HG03175 (cell line): Measurements from ENCODE around the gene CDKN2AIPNL.
A peak's percentile ranks its signal among the peaks of the same experiment; 100 is the strongest.

Experiments
- ATAC-seq: cut with Tn5 transposase; IDR thresholded peaks from one replicate; pipeline ENCODE4 v1.9.1; 2021; ENCODE audit warnings: mild to moderate bottlenecking, moderate library complexity; ENCODE audit not compliant: unreplicated experiment

Gene CDKN2AIPNL

DNA sequence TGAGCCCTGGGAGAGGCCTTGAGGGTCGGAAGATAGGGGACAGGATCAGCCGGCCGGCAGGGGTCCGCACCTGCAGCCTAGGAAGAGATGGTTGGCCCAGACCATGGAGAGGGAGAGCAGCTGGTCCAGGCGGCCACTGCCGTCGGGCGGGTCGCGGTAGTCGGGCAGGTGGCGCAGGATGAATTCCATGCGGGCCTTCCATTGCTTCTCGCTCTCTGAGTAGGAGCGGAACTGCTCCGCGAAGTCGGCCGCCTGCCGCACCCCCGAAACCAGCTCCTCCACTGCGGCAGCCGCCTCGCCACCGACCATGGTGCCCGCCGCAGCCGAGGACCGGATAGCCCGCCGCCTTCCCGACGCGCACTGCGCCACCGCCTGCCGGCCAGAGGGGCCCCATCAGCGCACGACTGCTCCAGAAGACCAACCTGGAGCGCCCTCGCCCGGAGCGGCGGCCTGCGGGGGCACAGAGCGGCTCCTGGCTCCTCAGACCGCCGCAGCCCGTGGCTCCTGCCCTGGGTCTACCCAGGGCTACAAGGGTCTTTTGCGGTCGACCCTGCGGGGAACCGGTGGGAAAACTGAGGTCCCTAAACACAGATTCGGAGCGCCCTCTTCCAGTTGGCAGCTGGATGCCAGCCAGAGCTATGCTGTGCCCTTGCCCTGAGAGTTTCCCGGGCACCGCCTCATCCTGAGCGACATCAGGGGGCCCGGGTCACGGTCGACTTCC lies at the start of gene CDKN2AIPNL:
Gene CDKN2AIPNL, minus strand, starts transcription at position 336 of the 721 bp plus-strand sequence. Its CDS starts 27 bp downstream, at position 309.
- ATAC-seq = peak; percentile 98

- ATAC-seq = no peak
These were observed 48.9 kb upstream of the CDKN2AIPNL start for GRCh38 chr5:134460551-134460950.

DNA sequence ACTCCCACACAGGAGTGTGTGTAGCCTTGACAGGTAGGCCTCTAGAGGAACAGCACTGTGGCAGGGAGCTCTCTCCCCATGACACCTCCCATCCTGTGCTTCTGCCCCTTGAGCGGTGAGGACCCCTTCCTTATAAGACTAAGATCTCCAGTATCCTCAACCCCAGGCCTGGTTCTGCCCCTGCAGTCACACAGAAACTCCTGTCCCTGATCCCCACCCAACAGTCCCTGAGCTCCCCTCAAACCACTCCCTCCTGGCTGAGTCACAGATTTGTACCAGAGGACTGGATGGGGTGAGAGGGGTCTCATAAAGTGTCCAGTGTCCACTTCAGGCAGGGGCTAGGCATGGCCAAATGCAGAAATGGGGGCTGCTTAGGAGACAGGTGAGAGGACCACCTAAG lies 47.8 kb upstream of the CDKN2AIPNL start:
- no peak for ATAC-seq

DNA sequence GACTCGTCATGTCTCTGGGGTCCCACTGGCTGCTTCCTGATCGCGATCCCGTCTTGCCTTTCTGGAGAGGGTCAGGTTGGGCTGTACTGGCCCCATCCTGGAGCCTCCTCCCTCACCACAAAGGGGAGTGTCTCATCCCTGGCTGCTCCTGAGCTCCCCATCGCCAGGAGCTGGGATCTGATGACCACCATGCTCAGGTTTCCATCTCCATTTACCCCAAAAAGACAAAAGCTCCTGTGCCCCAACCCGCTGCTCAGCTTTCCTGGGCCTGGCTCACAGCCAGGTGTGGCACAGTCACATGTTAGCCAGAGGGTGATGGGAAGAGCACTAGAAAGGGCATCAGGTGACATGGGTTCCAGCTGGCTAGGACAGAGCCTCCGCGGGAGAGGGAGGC lies 47.3 kb upstream of the CDKN2AIPNL start:
- ATAC-seq = no peak

GRCh38 chr5:134458234-134459009 lies 46.7 kb upstream of the CDKN2AIPNL start:
- no peak for ATAC-seq

GRCh38 chr5:134457801-134458200 lies 46.1 kb upstream of the CDKN2AIPNL start:
- ATAC-seq = no peak

GRCh38 chr5:134456825-134457224 lies 45.1 kb upstream of the CDKN2AIPNL start:
- ATAC-seq = no peak

DNA sequence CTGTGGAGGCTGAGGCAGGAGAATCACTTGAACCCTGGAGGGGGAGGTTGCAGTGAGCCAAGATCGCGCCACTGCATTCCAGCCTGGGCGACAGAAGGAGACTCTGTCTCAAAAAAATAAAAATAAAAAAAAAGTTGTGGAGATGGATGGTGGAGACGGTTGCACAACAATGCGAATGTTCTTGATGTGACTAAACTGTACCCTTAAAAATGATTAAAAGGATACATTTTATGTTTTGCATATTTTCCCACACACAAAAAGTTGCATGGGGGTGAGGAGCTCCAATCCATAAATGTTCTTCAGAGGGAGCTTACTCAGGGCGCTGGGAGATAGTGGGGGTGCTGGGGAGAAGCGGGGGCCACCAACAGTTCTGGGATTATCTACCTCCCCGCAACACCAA lies 43.8 kb upstream of the CDKN2AIPNL start:
- ATAC-seq = no peak

GRCh38 chr5:134453016-134453415 lies 41.3 kb upstream of the CDKN2AIPNL start:
- ATAC-seq = no peak

GRCh38 chr5:134451936-134452505 lies 40.3 kb upstream of the CDKN2AIPNL start:
- no peak for ATAC-seq

- ATAC-seq = no peak
These were observed 39.7 kb upstream of the CDKN2AIPNL start for GRCh38 chr5:134451225-134451935.

GRCh38 chr5:134450374-134450773 lies 38.7 kb upstream of the CDKN2AIPNL start:
- no peak for ATAC-seq

GRCh38 chr5:134449167-134449566 lies 37.5 kb upstream of the CDKN2AIPNL start:
- no peak for ATAC-seq

DNA sequence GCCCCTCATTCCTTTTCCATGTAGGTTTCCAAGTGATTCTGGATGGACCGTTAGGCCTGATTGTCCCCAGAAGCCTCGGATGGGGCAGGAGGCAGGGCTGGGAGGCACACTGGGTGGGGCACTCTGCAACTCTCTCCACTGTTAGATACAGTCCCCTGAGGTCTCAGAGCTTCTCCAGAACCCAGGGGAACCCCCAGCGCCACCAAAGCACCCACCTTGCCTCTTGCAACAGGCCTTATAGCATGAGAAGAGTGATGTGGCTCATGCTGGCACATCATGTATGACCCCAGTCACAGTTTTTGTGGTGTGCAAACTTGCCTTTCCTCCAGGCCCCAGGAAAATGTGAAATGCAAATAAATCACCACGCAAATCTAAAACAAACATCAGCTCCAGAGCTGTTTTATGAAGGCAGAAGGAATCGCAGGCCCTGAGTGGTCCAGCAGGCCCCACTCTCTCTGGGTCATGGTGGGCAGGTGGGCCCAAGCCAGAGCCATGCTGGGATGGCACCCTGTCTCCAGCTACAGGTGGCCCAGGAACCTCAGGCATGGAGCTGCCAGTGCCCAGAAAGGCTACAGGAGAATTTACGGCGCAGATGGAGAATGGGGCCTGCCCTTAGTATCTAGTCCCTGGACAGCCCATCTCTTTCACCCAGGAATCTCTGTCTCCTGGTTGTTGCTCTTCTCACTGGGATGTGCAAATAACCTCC lies 36.3 kb upstream of the CDKN2AIPNL start:
- no peak for ATAC-seq

- peak; percentile 65 for ATAC-seq
These were observed 35.3 kb upstream of the CDKN2AIPNL start for GRCh38 chr5:134446938-134447337.

- no peak for ATAC-seq
These were observed 34.5 kb upstream of the CDKN2AIPNL start for GRCh38 chr5:134445856-134446818.

DNA sequence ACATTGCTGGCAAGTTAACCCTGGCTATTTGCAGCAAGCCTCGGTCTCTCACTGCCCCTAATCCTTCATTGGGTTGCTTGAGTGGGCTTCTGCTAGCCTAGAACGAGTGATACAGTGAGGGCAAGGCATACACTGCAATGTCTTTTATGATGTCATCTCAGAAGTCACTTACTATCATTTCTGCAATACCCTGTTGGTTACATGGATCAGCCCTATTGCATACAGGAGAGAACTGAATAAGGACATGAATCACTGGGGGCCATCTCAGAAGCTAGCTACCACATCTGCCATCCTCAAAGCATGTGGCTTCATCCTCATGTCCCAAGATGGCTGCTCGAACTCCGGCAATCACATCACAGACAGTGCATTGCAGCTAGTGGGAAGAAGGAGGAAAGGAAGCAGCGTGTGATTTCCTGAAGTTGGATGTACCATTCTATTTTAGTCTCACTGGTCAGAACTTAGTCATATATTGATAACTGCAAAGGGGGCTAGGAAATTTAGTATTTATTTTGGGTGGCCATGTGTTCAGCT lies 33.3 kb upstream of the CDKN2AIPNL start:
- ATAC-seq = no peak

DNA sequence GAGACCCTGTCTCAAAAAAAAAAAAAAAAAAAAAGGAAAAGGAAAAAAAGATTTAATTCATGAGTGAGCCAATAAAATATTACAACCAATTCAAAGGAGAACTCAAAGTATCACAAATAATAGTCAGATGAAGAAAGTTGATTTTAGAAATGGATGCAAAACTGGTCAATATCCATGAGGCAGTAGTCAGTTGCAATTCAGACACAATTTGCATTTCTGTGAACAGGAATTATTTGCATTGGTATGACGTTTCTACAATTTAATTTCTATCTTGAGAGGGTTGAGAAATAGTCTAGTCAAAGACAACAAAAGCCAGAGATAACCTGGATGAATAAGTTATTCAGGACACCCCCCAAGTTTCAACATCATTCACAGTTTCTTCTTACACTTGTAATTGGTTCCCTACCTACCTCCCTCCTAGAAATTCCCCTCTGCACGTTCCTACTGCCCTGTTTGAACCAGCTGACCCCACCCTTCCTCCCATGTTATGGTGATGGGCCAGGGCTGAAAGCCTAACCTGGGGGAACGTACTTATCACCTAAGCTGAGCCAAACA lies 28.6 kb upstream of the CDKN2AIPNL start:
- no peak for ATAC-seq

GRCh38 chr5:134439210-134439654 lies 27.6 kb upstream of the CDKN2AIPNL start:
- ATAC-seq = no peak
